GF-D8 (cell line): ENCODE data around the gene KANSL2.

ENCODE experiments used
- DNase-seq: peaks from one replicate; lab custom pipeline; 2025; lab: John Stamatoyannopoulos, UW

Gene KANSL2

DNA sequence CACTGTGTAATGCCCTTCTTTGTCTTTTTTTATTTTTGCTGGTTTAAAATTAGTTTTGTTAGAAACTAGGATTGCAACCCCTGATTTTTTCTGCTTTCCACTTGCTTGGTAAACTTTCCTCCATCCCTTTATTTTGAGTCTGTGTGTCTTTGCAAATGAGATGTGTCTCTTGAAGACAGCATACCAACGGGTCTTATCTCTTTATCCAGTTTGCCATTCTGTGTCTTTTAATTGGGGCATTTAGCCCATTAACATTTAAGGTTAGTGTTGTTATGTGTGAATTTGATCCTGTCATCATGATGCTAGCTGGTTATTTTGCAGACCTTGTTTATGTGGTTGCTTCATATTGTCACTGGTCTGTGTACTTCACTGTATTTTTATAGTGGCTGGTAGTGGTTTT is 68.7 kb downstream of the KANSL2 start:
- DNase-seq, result no peak
